K562 (cell line): ENCODE measurements around the gene GDF15. TPM values are rescaled to one million over a fixed set of nuclear protein-coding genes. Genes with fewer than 3 reads are reported as not detected.

ENCODE experiments used
- CTBP1 ChIP-seq: fragments of 450-650 bp; IDR thresholded peaks from 2 replicates; pipeline ENCODE4 v1.6.1; 2016; ENCODE audit warnings: borderline replicate concordance
- ERF ChIP-seq: fragments of 450-650 bp; formaldehyde crosslinking; IDR thresholded peaks from 2 replicates; pipeline ENCODE4 v1.4.0; 2020; ENCODE audit warnings: mild to moderate bottlenecking, mixed read lengths
- HDAC3 ChIP-seq: fragments of 450-650 bp; IDR thresholded peaks from 2 replicates; pipeline ENCODE4 v1.6.1; 2018; ENCODE audit warnings: borderline replicate concordance, mild to moderate bottlenecking, moderate library complexity; ENCODE audit not compliant: partially characterized antibody
- HINFP ChIP-seq: fragments of 450-650 bp; conservative IDR thresholded peaks from 2 replicates; pipeline ENCODE4 v1.6.1; 2016; ENCODE audit warnings: missing genetic modification characterization, low read depth, mild to moderate bottlenecking, control low read depth, missing compliant biosample characterization
- MBD2 ChIP-seq: sonication (generic); IDR thresholded peaks from 2 replicates; pipeline ENCODE4 v1.6.1; 2016; ENCODE audit warnings: low read depth, borderline replicate concordance
- POLR3A ChIP-seq: IDR thresholded peaks from 2 replicates; pipeline ENCODE4 v1.6.1; 2011; ENCODE audit warnings: borderline replicate concordance, mild to moderate bottlenecking, moderate library complexity; ENCODE audit not compliant: insufficient read length, insufficient read depth; ENCODE audit errors: extremely low read depth
- RBM22 ChIP-seq: fragments of 200-400 bp; formaldehyde crosslinking; IDR thresholded peaks from 2 replicates; pipeline ENCODE4 v1.6.1; 2018; ENCODE audit warnings: low read length, low read depth; ENCODE audit not compliant: poor library complexity, severe bottlenecking
- SIN3A ChIP-seq, 2 experiments: fragments of 150-350 bp in 1 of 2; IDR thresholded peaks; 2 replicates each; pipeline ENCODE4 v1.6.1; 2011 to 2016; ENCODE audit warnings: borderline replicate concordance in 2 of 2, low read depth in 2 of 2, low read length in 2 of 2, mild to moderate bottlenecking in 2 of 2, moderate library complexity in 2 of 2; ENCODE audit not compliant: control insufficient read depth in 1 of 2
- SP1 ChIP-seq: sonication (generic); formaldehyde crosslinking; IDR thresholded peaks from 2 replicates; pipeline ENCODE4 v1.8.1; 2022; ENCODE audit warnings: mild to moderate bottlenecking, missing genetic modification reagents
- SRSF1 ChIP-seq: fragments of 200-400 bp; formaldehyde crosslinking; IDR thresholded peaks from 2 replicates; pipeline ENCODE4 v1.6.1; 2017; ENCODE audit warnings: mild to moderate bottlenecking, low read depth, low read length, moderate library complexity
- STAT6 ChIP-seq: sonication (generic); formaldehyde crosslinking; IDR thresholded peaks from 2 replicates; pipeline ENCODE4 v1.8.1; 2023; ENCODE audit warnings: mild to moderate bottlenecking, missing genetic modification reagents
- ZBTB11 ChIP-seq, 3 experiments: fragments of 200-800 bp in 1 of 3; fragments of 250-450 bp in 1 of 3; fragments of 450-650 bp in 1 of 3; sonication (Bioruptor Pico) in 1 of 3; sonication (Bioruptor generic) in 1 of 3; formaldehyde crosslinking in 1 of 3; IDR thresholded peaks; 2 replicates each; pipeline versions ENCODE4 v1.6.1 to v1.8.0; 2016 to 2022; ENCODE audit warnings: mild to moderate bottlenecking in 2 of 3, missing genetic modification characterization in 2 of 3, missing compliant biosample characterization in 1 of 3, moderate library complexity in 1 of 3
- ZBTB7A ChIP-seq: IDR thresholded peaks from 2 replicates; pipeline ENCODE4 v1.6.1; 2011; ENCODE audit warnings: low read depth, mild to moderate bottlenecking, low read length, moderate library complexity, borderline replicate concordance; ENCODE audit not compliant: control insufficient read depth
- ZFX ChIP-seq: sonication (generic); formaldehyde crosslinking; IDR thresholded peaks from 2 replicates; pipeline ENCODE4 v1.8.0; 2022; ENCODE audit warnings: mild to moderate bottlenecking, missing genetic modification reagents, moderate library complexity
- ZNF311 ChIP-seq: fragments of 250-450 bp; sonication (Bioruptor Pico); IDR thresholded peaks from 2 replicates; pipeline ENCODE4 v1.4.0; 2020; ENCODE audit warnings: mild to moderate bottlenecking, moderate library complexity
- polyA plus RNA-seq, 8 experiments: library from polyadenylated mRNA; depleted of rRNA in 4 of 8; stranded (reverse) in 5 of 8; unstranded in 3 of 8; fragments of >200 nt; fragmentation: Nextera tagmentation in 2 of 8; fragmentation: Illumina TruSeq in 1 of 8; extraction: Ambion mirVana in 2 of 8; extraction: Trizol in 1 of 8; gene quantifications; 2 replicates each; pipeline versions ENCODE4 v1.2.1 to v1.2.3, GENCODE V29; 2011 to 2014; ENCODE audit warnings: inconsistent platforms in 1 of 8, missing spikeins in 1 of 8
- total RNA-seq, 7 experiments: library from RNA; depleted of rRNA in 6 of 7; stranded (reverse); fragments of >200 nt in 6 of 7; fragmentation: Illumina TruSeq in 2 of 7; extraction: Trizol in 2 of 7; gene quantifications; 2 replicates each; pipeline versions ENCODE4 v1.2.1 to v1.2.3, GENCODE V29; 2011 to 2021; ENCODE audit warnings: low replicate concordance in 1 of 7

Gene GDF15
- total and polyA plus RNA-seq, 9 of the 15 experiments (the other 6 are each of a cell fraction or from before 2014, with no cell fraction given) = 2.3 to 82.4 (median 12.5) TPM

GRCh38 chr19:18428787-18429674, 43.1 kb downstream of the GDF15 start (continued):
- TF ChIP-seq ZBTB11 (CRISPR knock-in tag; IDR thresholded peaks at IDR 0.05) = 0 out of 6 replicates have a peak, but pooled peaks of 1 of the 3 experiments have one; percentile 42
- 0 out of 2 replicates have a peak, but pooled peaks have one; percentile 33 for TF ChIP-seq MBD2
- 0 out of 2 replicates have a peak, but pooled peaks have one; percentile 13 for TF ChIP-seq STAT6 (CRISPR knock-in tag)
- no peak for TF ChIP-seq ZNF311
- no peak for TF ChIP-seq SRSF1
- peak; percentile 49 for TF ChIP-seq SP1
- peak; percentile 42 to 56; a peak in 2 of 4 replicates for TF ChIP-seq SIN3A (IDR thresholded peaks at IDR 0.05; ENCODE audit: borderline replicate concordance in 2 of 2, control insufficient read depth in 1 of 2, low read depth in 2 of 2, low read length in 2 of 2)
- peak; percentile 97 for TF ChIP-seq RBM22
- peak; percentile 88 for TF ChIP-seq ZBTB7A
- TF ChIP-seq POLR3A = no peak
- TF ChIP-seq HINFP (tag) = no peak
- peak; percentile 21; the same call in 1 of the 2 replicates for TF ChIP-seq ERF (CRISPR knock-in tag)
- TF ChIP-seq ZFX (CRISPR knock-in tag) = peak; percentile 69
- TF ChIP-seq CTBP1 = peak; percentile 89
- no peak for TF ChIP-seq HDAC3
